NT2/D1 (cell line): ENCODE measurements around the gene SMAD6.
A peak's percentile ranks its signal among the peaks of the same experiment; 100 is the strongest.

ENCODE experiments used
- DNase-seq: peaks from one replicate; pipeline ENCODE4 v3.0.0-alpha.2; 2011; ENCODE audit warnings: low read depth, low spot score
- H3K27me3 ChIP-seq: 2 replicates; pipeline ENCODE4 v1.6.0; 2011; ENCODE audit warnings: mild to moderate bottlenecking; ENCODE audit not compliant: insufficient read length, insufficient read depth
- H3K36me3 ChIP-seq: 2 replicates; pipeline ENCODE4 v1.6.1; 2011; ENCODE audit warnings: mild to moderate bottlenecking, low read length, mixed read lengths; ENCODE audit not compliant: insufficient read depth, insufficient read length
- H3K4me1 ChIP-seq: 2 replicates; pipeline ENCODE4 v1.5.1; 2011; ENCODE audit not compliant: insufficient read depth, insufficient read length
- H3K4me3 ChIP-seq: 2 replicates; pipeline ENCODE4 v1.5.1; 2011; ENCODE audit warnings: low read depth; ENCODE audit not compliant: insufficient read length
- H3K9ac ChIP-seq: 2 replicates; pipeline ENCODE4 v1.6.0; 2011; ENCODE audit warnings: low read depth; ENCODE audit not compliant: insufficient read length
- H3K9me3 ChIP-seq: 2 replicates; pipeline ENCODE4 v1.5.1; 2011; ENCODE audit warnings: mild to moderate bottlenecking, low read length; ENCODE audit not compliant: insufficient read depth
- SUZ12 ChIP-seq: IDR thresholded peaks from 2 replicates; pipeline ENCODE4 v1.6.1; 2011; ENCODE audit not compliant: insufficient read length, insufficient read depth; ENCODE audit errors: extremely low read depth
- YY1 ChIP-seq: IDR thresholded peaks from 2 replicates; pipeline ENCODE4 v1.6.1; 2011; ENCODE audit not compliant: insufficient read length, insufficient read depth
- ZNF274 ChIP-seq: IDR thresholded peaks from 2 replicates; pipeline ENCODE4 v1.6.1; 2011; ENCODE audit warnings: mild to moderate bottlenecking, low read depth, low read length

Gene SMAD6

GRCh38 chr15:66778716-66779115 is 76.7 kb downstream of the SMAD6 start:
- H3K9ac ChIP-seq: peak overlapping the region; percentile 5
- no peak overlapping the region for H3K4me3 ChIP-seq
- TF ChIP-seq SUZ12 (no peak), YY1 (no peak), ZNF274 (no peak)
- H3K27me3 ChIP-seq: no peaks in the 10 kb centered on the region
- no peak for DNase-seq
- H3K4me1 ChIP-seq: peaks cover 43% of the 10 kb centered on the region
- peaks cover 53% of the 10 kb centered on the region for H3K36me3 ChIP-seq
- no peaks in the 10 kb centered on the region for H3K9me3 ChIP-seq

DNA sequence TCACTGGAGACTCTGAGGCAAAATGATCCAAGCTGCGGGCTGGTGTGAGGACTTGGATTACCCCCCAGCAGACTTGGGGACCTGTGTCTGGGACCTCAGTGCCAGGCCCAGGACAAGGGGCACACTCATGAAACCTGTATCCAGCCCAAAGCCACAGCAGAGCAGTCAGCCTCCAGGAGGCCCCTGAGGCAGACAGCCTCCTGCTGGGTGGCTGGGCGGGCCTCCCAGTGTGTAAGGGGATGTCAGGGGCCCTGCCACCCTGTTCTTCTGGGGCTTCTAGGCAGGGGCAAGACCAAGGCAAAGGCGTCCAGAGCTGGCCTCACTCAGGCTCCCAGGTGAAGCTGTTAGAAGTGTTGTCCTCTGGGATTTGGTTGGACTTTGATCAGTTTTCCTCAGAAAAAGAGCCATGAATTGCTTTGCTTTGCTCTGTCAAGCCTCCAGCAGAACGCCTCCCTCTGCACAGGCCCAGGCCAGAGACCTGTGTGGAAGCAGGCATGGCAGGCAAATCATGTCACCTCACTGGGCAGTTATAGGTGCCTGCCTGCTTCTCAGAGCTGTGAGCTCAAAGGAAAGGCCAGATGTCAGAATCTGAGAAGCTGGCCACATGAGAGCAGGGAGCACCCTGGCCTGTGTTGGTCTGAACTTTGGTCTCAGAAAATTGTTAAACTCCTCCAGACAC is 77.4 kb downstream of the SMAD6 start:
- no peak for DNase-seq
- H3K9ac ChIP-seq: peak overlapping the region; percentile 65

GRCh38 chr15:66780172-66780972 is 78.3 kb downstream of the SMAD6 start:
- H3K27me3 ChIP-seq: no peaks in the 10 kb centered on the region
- peaks cover 37% of the 10 kb centered on the region for H3K4me1 ChIP-seq
- peaks cover 48% of the 10 kb centered on the region for H3K36me3 ChIP-seq
- H3K9ac ChIP-seq: peak overlapping the region; percentile 65
- TF ChIP-seq SUZ12 (no peak), ZNF274 (no peak), YY1 (no peak)
- no peaks in the 10 kb centered on the region for H3K9me3 ChIP-seq
- peak; percentile 39 for DNase-seq
- no peak overlapping the region for H3K4me3 ChIP-seq

More for the DNA sequence above, 77.4 kb downstream of the SMAD6 start:
- Histone ChIP-seq H3K4me1 (peaks cover 38% of the 10 kb centered on the region), H3K4me3 (no peak overlapping the region), H3K36me3 (peaks cover 52% of the 10 kb centered on the region), H3K9me3 (no peaks in the 10 kb centered on the region), H3K27me3 (no peaks in the 10 kb centered on the region)
- no peak for TF ChIP-seq ZNF274
- TF ChIP-seq SUZ12: no peak
- TF ChIP-seq YY1: no peak

DNA sequence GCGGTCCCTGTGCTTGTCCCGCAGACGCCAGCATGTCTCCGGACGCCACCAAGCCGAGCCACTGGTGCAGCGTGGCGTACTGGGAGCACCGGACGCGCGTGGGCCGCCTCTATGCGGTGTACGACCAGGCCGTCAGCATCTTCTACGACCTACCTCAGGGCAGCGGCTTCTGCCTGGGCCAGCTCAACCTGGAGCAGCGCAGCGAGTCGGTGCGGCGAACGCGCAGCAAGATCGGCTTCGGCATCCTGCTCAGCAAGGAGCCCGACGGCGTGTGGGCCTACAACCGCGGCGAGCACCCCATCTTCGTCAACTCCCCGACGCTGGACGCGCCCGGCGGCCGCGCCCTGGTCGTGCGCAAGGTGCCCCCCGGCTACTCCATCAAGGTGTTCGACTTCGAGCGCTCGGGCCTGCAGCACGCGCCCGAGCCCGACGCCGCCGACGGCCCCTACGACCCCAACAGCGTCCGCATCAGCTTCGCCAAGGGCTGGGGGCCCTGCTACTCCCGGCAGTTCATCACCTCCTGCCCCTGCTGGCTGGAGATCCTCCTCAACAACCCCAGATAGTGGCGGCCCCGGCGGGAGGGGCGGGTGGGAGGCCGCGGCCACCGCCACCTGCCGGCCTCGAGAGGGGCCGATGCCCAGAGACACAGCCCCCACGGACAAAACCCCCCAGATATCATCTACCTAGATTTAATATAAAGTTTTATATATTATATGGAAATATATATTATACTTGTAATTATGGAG is 79.1 kb downstream of the SMAD6 start:
- Histone ChIP-seq H3K9me3 (no peaks in the 10 kb centered on the region), H3K4me1 (peaks cover 38% of the 10 kb centered on the region), H3K36me3 (peaks cover 42% of the 10 kb centered on the region), H3K9ac (peak overlapping the region; percentile 33), H3K4me3 (no peak overlapping the region), H3K27me3 (no peaks in the 10 kb centered on the region)
- TF ChIP-seq SUZ12 (no peak), YY1 (no peak), ZNF274 (no peak)
- no peak for DNase-seq

- H3K4me3 ChIP-seq: no peak overlapping the region
- H3K27me3 ChIP-seq: no peaks in the 10 kb centered on the region
- peaks cover 39% of the 10 kb centered on the region for H3K36me3 ChIP-seq
- H3K9me3 ChIP-seq: no peaks in the 10 kb centered on the region
- TF ChIP-seq ZNF274 (no peak), SUZ12 (no peak), YY1 (no peak)
- DNase-seq: no peak
- no peak overlapping the region for H3K9ac ChIP-seq
- peaks cover 34% of the 10 kb centered on the region for H3K4me1 ChIP-seq
Measured at GRCh38 chr15:66782785-66783184, 80.7 kb downstream of the SMAD6 start.

DNA sequence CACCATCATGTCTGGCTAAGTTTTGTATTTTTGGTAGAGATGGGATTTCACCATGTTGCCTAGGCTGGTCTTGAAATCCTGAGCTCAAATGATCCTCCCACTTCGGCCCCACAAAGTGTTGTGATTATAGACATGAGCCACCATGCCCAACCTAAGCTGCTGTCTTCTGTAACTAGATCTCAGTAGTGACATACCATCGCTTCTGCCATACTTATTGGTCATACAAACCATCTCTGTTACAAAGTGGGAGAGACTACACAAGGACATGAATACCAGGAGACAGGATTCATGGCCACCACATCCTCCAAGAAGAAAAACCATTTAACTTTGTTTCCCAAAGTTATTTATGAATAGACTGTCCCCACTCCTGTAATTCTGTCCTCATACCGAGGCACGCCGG is 81.3 kb downstream of the SMAD6 start:
- TF ChIP-seq SUZ12: no peak
- TF ChIP-seq YY1: no peak
- no peak for TF ChIP-seq ZNF274
- peaks cover 32% of the 10 kb centered on the region for H3K4me1 ChIP-seq

More for the DNA sequence above, 81.3 kb downstream of the SMAD6 start:
- Histone ChIP-seq H3K9me3 (no peaks in the 10 kb centered on the region), H3K4me3 (no peak overlapping the region), H3K9ac (no peak overlapping the region), H3K27me3 (no peaks in the 10 kb centered on the region), H3K36me3 (peaks cover 38% of the 10 kb centered on the region)
- no peak for DNase-seq
